Activated T-cell treated with anti-CD3 and anti-CD28 coated beads, Interleukin-2, amount 50 U/mL, for 48 hours (primary cell): Measurements from ENCODE around the gene HHIP.

Experiments
- DNase-seq, 2 experiments: peaks; one replicate each; pipeline ENCODE4 v3.0.0-alpha.2; 2020

The HHIP gene

GRCh38 chr4:144709793-144710525 is 64.0 kb downstream of the HHIP start:
- no peak for DNase-seq

GRCh38 chr4:144710526-144710912 is 64.6 kb downstream of the HHIP start:
- no peak for DNase-seq

- DNase-seq = no peak
Measured at GRCh38 chr4:144711700-144712456, 65.9 kb downstream of the HHIP start.

- no peak for DNase-seq
Measured at GRCh38 chr4:144712775-144713174, 66.8 kb downstream of the HHIP start.

- DNase-seq = no peak
Measured at GRCh38 chr4:144714166-144714565, 68.2 kb downstream of the HHIP start.

GRCh38 chr4:144715230-144715629 is 69.3 kb downstream of the HHIP start:
- no peak for DNase-seq

GRCh38 chr4:144716778-144717177 is 70.8 kb downstream of the HHIP start:
- DNase-seq = no peak

GRCh38 chr4:144718958-144719512 is 73.1 kb downstream of the HHIP start:
- DNase-seq = no peak

- DNase-seq = no peak
Measured at GRCh38 chr4:144720491-144720890, 74.5 kb downstream of the HHIP start.

GRCh38 chr4:144721994-144722393 is 76.0 kb downstream of the HHIP start:
- DNase-seq = no peak

- DNase-seq = no peak
Measured at GRCh38 chr4:144723471-144723870, 77.5 kb downstream of the HHIP start.

- no peak for DNase-seq
Measured at GRCh38 chr4:144729175-144729574, 83.2 kb downstream of the HHIP start.

- DNase-seq = no peak
Measured at GRCh38 chr4:144732584-144733428, 86.8 kb downstream of the HHIP start.

- no peak for DNase-seq
Measured at GRCh38 chr4:144733566-144733965, 87.6 kb downstream of the HHIP start.

GRCh38 chr4:144734522-144734921 is 88.6 kb downstream of the HHIP start:
- DNase-seq = no peak

GRCh38 chr4:144738649-144739048 is 92.7 kb downstream of the HHIP start:
- no peak for DNase-seq

GRCh38 chr4:144739511-144740033 is 93.6 kb downstream of the HHIP start:
- no peak for DNase-seq

GRCh38 chr4:144740316-144740715 is 94.4 kb downstream of the HHIP start:
- DNase-seq = no peak

GRCh38 chr4:144748814-144749555 is 103.0 kb downstream of the HHIP start:
- DNase-seq = no peak

GRCh38 chr4:144750348-144750747 is 104.4 kb downstream of the HHIP start:
- DNase-seq = no peak

GRCh38 chr4:144754562-144755410 is 108.8 kb downstream of the HHIP start:
- DNase-seq = no peak
